ENCODE measurements around the gene CCM2.

The CCM2 gene

DNA sequence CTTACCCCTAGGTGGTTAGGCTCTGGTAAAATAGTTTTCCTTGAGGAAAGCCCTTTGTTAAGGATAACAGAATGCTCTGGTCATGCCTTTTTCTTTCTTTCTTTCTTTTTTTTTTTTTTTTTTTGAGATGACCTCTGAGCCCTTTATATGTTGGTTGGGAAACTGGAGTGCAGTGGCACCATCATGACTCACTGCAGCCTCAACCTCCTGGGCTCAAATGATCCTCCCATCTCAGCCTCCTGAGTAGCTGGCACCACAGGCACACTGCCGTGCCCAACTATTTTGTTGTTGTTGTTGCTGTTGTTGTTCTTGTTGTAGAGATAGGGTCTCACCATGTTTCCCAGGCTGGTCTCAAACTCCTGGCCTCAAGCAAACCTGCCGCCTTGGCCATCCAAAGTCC is 61.4 kb downstream of the CCM2 start:
- Histone ChIP-seq H3K4me1 (ENCODE audit: low read depth, poor library complexity, severe bottlenecking) (peaks cover 40% of the 10 kb centered on the region), H3K27me3 (ENCODE audit: insufficient read depth, low read depth) (no peaks in the 10 kb centered on the region), H4K20me1 (ENCODE audit: insufficient read depth) (0 out of 2 replicates have a peak, but pooled peaks cover 10% of the 10 kb centered on the region), H3K79me2 (ENCODE audit: insufficient read depth, low read depth) (peaks cover 73% of the 10 kb centered on the region), H3K27ac (peak overlapping the region; percentile 4; the same call in 1 of the 2 replicates), H3K9ac (no peak overlapping the region), H3K4me3 (IDR thresholded peaks at IDR 0.05; ENCODE audit: insufficient read depth, low read depth, low read length) (no peak overlapping the region), H3K36me3 (ENCODE audit: insufficient read depth) (peaks cover 12% of the 10 kb centered on the region; the same call in 1 of the 2 replicates), H2AFZ (ENCODE audit: low read depth) (no peak overlapping the region), H3K4me2 (peak overlapping the region; percentile 26)
- TF ChIP-seq, protein P1, sequence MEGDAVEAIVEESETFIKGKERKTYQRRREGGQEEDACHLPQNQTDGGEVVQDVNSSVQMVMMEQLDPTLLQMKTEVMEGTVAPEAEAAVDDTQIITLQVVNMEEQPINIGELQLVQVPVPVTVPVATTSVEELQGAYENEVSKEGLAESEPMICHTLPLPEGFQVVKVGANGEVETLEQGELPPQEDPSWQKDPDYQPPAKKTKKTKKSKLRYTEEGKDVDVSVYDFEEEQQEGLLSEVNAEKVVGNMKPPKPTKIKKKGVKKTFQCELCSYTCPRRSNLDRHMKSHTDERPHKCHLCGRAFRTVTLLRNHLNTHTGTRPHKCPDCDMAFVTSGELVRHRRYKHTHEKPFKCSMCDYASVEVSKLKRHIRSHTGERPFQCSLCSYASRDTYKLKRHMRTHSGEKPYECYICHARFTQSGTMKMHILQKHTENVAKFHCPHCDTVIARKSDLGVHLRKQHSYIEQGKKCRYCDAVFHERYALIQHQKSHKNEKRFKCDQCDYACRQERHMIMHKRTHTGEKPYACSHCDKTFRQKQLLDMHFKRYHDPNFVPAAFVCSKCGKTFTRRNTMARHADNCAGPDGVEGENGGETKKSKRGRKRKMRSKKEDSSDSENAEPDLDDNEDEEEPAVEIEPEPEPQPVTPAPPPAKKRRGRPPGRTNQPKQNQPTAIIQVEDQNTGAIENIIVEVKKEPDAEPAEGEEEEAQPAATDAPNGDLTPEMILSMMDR (conservative IDR thresholded peaks at IDR 0.05; ENCODE audit: low read depth, low read length), result no peak

DNA sequence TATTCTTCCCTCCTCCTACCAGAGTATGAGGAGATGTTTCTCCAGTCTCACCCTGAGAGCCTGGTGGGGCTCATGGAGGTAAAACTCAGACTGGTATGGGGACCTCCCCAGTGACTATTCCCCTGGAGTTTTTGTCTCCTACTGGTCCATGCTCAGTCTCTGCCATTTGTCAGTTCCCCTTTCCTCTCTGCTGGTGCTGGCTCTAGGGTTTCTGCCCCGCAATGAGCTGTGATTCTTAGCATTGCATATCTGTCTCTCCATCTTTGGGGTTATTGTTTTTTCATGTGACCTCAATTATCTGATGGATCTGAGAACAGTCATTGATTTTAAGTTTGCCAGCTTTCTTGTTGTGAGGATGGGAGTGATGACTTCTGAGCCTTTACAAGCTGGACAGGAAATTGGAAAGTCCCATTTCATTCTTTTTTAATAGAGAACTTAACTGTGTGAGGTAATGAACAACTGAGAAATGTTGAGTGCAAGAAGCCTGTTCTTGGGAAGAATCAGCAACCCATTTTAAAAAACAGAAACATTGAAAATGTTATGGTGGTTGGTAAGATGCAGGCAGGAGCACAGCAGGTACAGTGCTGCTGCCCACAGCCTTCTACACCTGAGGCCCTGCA is 61.9 kb downstream of the CCM2 start:
- H3K79me2 ChIP-seq (ENCODE audit: insufficient read depth, low read depth), result peaks cover 68% of the 10 kb centered on the region
- H4K20me1 ChIP-seq (ENCODE audit: insufficient read depth), result 0 out of 2 replicates have a peak, but pooled peaks cover 10% of the 10 kb centered on the region
- H3K27ac ChIP-seq, result peak overlapping the region; percentile 4; the same call in 1 of the 2 replicates
- H3K9ac ChIP-seq, result no peak overlapping the region
- H3K36me3 ChIP-seq (ENCODE audit: insufficient read depth), result peaks cover 12% of the 10 kb centered on the region; the same call in 1 of the 2 replicates
- H2AFZ ChIP-seq (ENCODE audit: low read depth), result no peak overlapping the region
- peaks cover 40% of the 10 kb centered on the region for H3K4me1 ChIP-seq (ENCODE audit: low read depth, poor library complexity, severe bottlenecking)
- TF ChIP-seq, protein P1 (conservative IDR thresholded peaks at IDR 0.05; ENCODE audit: low read depth, low read length), result no peak
- H3K27me3 ChIP-seq (ENCODE audit: insufficient read depth, low read depth), result no peaks in the 10 kb centered on the region
- H3K4me2 ChIP-seq, result peak overlapping the region; percentile 26
- no peak overlapping the region for H3K4me3 ChIP-seq (IDR thresholded peaks at IDR 0.05; ENCODE audit: insufficient read depth, low read depth, low read length)

- H3K27ac ChIP-seq, result no peak overlapping the region
- H3K27me3 ChIP-seq (ENCODE audit: insufficient read depth, low read depth), result no peaks in the 10 kb centered on the region
- H3K9ac ChIP-seq, result no peak overlapping the region
- no peak overlapping the region for H3K4me2 ChIP-seq
- no peak overlapping the region for H2AFZ ChIP-seq (ENCODE audit: low read depth)
- TF ChIP-seq, protein P1 (conservative IDR thresholded peaks at IDR 0.05; ENCODE audit: low read depth, low read length), result no peak
- peaks cover 47% of the 10 kb centered on the region for H3K79me2 ChIP-seq (ENCODE audit: insufficient read depth, low read depth)
- peaks cover 18% of the 10 kb centered on the region; the same call in 1 of the 2 replicates for H4K20me1 ChIP-seq (ENCODE audit: insufficient read depth)
- peaks cover 29% of the 10 kb centered on the region for H3K4me1 ChIP-seq (ENCODE audit: low read depth, poor library complexity, severe bottlenecking)
- H3K36me3 ChIP-seq (ENCODE audit: insufficient read depth), result peaks cover 12% of the 10 kb centered on the region; the same call in 1 of the 2 replicates
- no peak overlapping the region for H3K4me3 ChIP-seq (IDR thresholded peaks at IDR 0.05; ENCODE audit: insufficient read depth, low read depth, low read length)
These were observed 64.2 kb downstream of the CCM2 start for GRCh38 chr7:45064047-45064725.

- Histone ChIP-seq H3K9ac (no peak overlapping the region), H2AFZ (ENCODE audit: low read depth) (no peak overlapping the region), H3K4me1 (ENCODE audit: low read depth, poor library complexity, severe bottlenecking) (peaks cover 23% of the 10 kb centered on the region), H4K20me1 (ENCODE audit: insufficient read depth) (peaks cover 18% of the 10 kb centered on the region; the same call in 1 of the 2 replicates), H3K4me2 (no peak overlapping the region), H3K4me3 (IDR thresholded peaks at IDR 0.05; ENCODE audit: insufficient read depth, low read depth, low read length) (no peak overlapping the region), H3K27me3 (ENCODE audit: insufficient read depth, low read depth) (no peaks in the 10 kb centered on the region), H3K27ac (no peak overlapping the region), H3K36me3 (ENCODE audit: insufficient read depth) (peaks cover 12% of the 10 kb centered on the region; the same call in 1 of the 2 replicates), H3K79me2 (ENCODE audit: insufficient read depth, low read depth) (peaks cover 35% of the 10 kb centered on the region; the same call in 1 of the 2 replicates)
- TF ChIP-seq, protein P1 (conservative IDR thresholded peaks at IDR 0.05; ENCODE audit: low read depth, low read length), result no peak
These were observed 65.3 kb downstream of the CCM2 start for GRCh38 chr7:45065031-45065995.

Measured in KMS-11 (cell line).